Measurements from ENCODE around the gene RPF1. TPM values are rescaled to one million over a fixed set of nuclear protein-coding genes. Genes with fewer than 3 reads are reported as not detected.

RPF1 gene
- total RNA-seq, 2 donors from 2014 or later: 26.1 to 31.4 TPM

Other genes starting within 250 kb of the RPF1 start
- gene SAMD13, start 177.6 kb upstream of the RPF1 start, total RNA-seq: 10 to 100 TPM; 22.2 to 31.0 TPM
- 1 to 10 TPM in 1 of 2 donors, under 1 TPM in 1; 0.82 to 1.2 TPM for gene DNASE2B, start 80.8 kb upstream of the RPF1 start, total RNA-seq
- gene SPATA1, start 27.1 kb downstream of the RPF1 start, total RNA-seq: 1 to 10 TPM; 1.3 to 2.7 TPM
- gene GNG5, start 27.3 kb downstream of the RPF1 start, total RNA-seq: 100 to 1,000 TPM; 148 to 160 TPM
- 10 to 100 TPM; 13.6 to 22.7 TPM for gene CTBS, start 95.2 kb downstream of the RPF1 start, total RNA-seq
- 10 to 100 TPM; 13.9 to 16.9 TPM for gene SSX2IP, start 211.2 kb downstream of the RPF1 start, total RNA-seq